Hepatocyte (in vitro differentiated cells): ENCODE data around the gene ALX4. TPM values are rescaled to one million over a fixed set of nuclear protein-coding genes. Genes with fewer than 3 reads are reported as not detected.

ENCODE experiments used
- DNase-seq: peaks from one replicate; pipeline ENCODE4 v3.0.0-alpha.2; 2016; ENCODE audit warnings: low spot score
- H2AFZ ChIP-seq: fragments of 200-600 bp; sonication (generic); 2 replicates; pipeline ENCODE4 v1.6.0; 2016; ENCODE audit warnings: antibody characterized with exemption, mild to moderate bottlenecking
- H3K27ac ChIP-seq: fragments of 200-600 bp; sonication (generic); 2 replicates; pipeline ENCODE4 v1.5.1; 2016; ENCODE audit warnings: mild to moderate bottlenecking
- H3K27me3 ChIP-seq: fragments of 200-600 bp; sonication (generic); 2 replicates; pipeline ENCODE4 v1.6.1; 2016
- H3K36me3 ChIP-seq: fragments of 200-600 bp; sonication (generic); replicated peaks from 2 replicates; pipeline ENCODE4 v1.5.1; 2016; ENCODE audit warnings: low read depth; ENCODE audit not compliant: insufficient read depth
- H3K4me1 ChIP-seq: fragments of 200-600 bp; sonication (generic); 2 replicates; pipeline ENCODE4 v1.5.1; 2016; ENCODE audit warnings: mild to moderate bottlenecking, moderate library complexity; ENCODE audit not compliant: insufficient read depth
- H3K4me2 ChIP-seq: fragments of 200-600 bp; sonication (generic); 2 replicates; pipeline ENCODE4 v1.6.0; 2016
- H3K4me3 ChIP-seq: fragments of 200-600 bp; sonication (generic); 2 replicates; pipeline ENCODE4 v1.5.1; 2016; ENCODE audit warnings: mild to moderate bottlenecking
- H3K79me2 ChIP-seq: fragments of 200-600 bp; sonication (generic); 2 replicates; pipeline ENCODE4 v1.6.0; 2017; ENCODE audit warnings: mild to moderate bottlenecking
- H3K9me2 ChIP-seq: fragments of 200-600 bp; sonication (generic); replicated peaks from 2 replicates; pipeline ENCODE4 v1.6.0; 2017; ENCODE audit warnings: mild to moderate bottlenecking; ENCODE audit not compliant: insufficient read depth
- H3K9me3 ChIP-seq: fragments of 200-600 bp; sonication (generic); 2 replicates; pipeline ENCODE4 v1.5.1; 2016; ENCODE audit warnings: low read depth, mild to moderate bottlenecking
- H4K20me1 ChIP-seq: fragments of 200-600 bp; sonication (generic); 2 replicates; pipeline ENCODE4 v1.6.0; 2016; ENCODE audit warnings: mild to moderate bottlenecking; ENCODE audit not compliant: insufficient read depth, poor library complexity, severe bottlenecking
- EZH2 ChIP-seq: fragments of 200-600 bp; sonication (generic); IDR thresholded peaks from 2 replicates; pipeline ENCODE4 v1.6.1; 2016; ENCODE audit warnings: antibody characterized with exemption, mild to moderate bottlenecking, borderline replicate concordance
- EZH2phosphoT487 ChIP-seq: fragments of 200-600 bp; sonication (generic); IDR thresholded peaks from one replicate; pipeline ENCODE4 v1.6.1; 2018; ENCODE audit warnings: antibody characterized with exemption, mild to moderate bottlenecking, low read depth, moderate library complexity; ENCODE audit not compliant: unreplicated experiment, severe bottlenecking
- WGBS: methylation state at CpG from one replicate; pipeline ENCODE4 v1.1.6; 2016; ENCODE audit warnings: low lambda C conversion rate; ENCODE audit errors: missing lambda C conversion rate; 5-methylcytosine and 5-hydroxymethylcytosine counted together
- polyA plus RNA-seq: library from polyadenylated mRNA; unstranded; fragments of >200 nt; fragmentation: Nextera tagmentation; extraction: Ambion mirVana; gene quantifications from 2 replicates; pipeline ENCODE4 v1.2.1, GENCODE V29; 2016
- total RNA-seq: library from RNA; depleted of rRNA; stranded (reverse); fragments of >200 nt; gene quantifications from 2 replicates; pipeline ENCODE4 v1.2.3, GENCODE V29; 2014
- TF ChIP-seq, protein P1 (sequence below): fragments of 200-600 bp; sonication (generic); IDR thresholded peaks from 2 replicates; pipeline ENCODE4 v1.5.1; 2016; ENCODE audit warnings: antibody characterized with exemption, mild to moderate bottlenecking; ENCODE audit not compliant: poor library complexity

Gene ALX4
- total and polyA plus RNA-seq, 2 experiments from 2014 or later, result 1.3 to 3.8 TPM

DNA sequence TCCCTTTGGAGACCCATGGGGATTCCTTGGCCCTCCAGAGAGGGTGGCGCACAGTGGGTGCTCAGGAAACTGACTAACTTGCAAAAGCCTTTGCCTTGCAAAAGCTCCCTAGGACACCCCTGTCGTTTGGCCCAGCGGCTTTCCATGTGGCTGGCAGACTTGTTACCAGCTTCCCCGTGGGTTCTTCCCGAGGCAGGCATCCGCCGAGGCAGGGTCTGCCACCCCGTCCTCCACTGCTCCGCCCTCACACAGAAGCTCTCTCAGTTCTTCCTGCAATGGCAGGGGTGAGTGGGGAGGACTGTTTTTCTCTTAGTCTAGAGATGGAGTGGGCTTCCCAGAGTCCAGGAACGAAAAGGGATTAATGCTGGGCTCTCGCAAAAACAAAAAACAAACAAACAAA, 23.0 kb downstream of the ALX4 start:
- no peak for DNase-seq
- no peaks in the 10 kb centered on the region for H3K79me2 ChIP-seq
- 78% methylated on average over 11 of the region's 11 CpGs for WGBS
- H3K9me3 ChIP-seq, result no peaks in the 10 kb centered on the region
- no peaks in the 10 kb centered on the region for H3K27me3 ChIP-seq
- H2AFZ ChIP-seq, result no peak overlapping the region
- TF ChIP-seq, protein P1, sequence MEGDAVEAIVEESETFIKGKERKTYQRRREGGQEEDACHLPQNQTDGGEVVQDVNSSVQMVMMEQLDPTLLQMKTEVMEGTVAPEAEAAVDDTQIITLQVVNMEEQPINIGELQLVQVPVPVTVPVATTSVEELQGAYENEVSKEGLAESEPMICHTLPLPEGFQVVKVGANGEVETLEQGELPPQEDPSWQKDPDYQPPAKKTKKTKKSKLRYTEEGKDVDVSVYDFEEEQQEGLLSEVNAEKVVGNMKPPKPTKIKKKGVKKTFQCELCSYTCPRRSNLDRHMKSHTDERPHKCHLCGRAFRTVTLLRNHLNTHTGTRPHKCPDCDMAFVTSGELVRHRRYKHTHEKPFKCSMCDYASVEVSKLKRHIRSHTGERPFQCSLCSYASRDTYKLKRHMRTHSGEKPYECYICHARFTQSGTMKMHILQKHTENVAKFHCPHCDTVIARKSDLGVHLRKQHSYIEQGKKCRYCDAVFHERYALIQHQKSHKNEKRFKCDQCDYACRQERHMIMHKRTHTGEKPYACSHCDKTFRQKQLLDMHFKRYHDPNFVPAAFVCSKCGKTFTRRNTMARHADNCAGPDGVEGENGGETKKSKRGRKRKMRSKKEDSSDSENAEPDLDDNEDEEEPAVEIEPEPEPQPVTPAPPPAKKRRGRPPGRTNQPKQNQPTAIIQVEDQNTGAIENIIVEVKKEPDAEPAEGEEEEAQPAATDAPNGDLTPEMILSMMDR, result no peak
- TF ChIP-seq EZH2phosphoT487 (no peak), EZH2 (no peak)
- H3K4me3 ChIP-seq, result no peak overlapping the region
- no peak overlapping the region for H3K4me2 ChIP-seq
- H3K4me1 ChIP-seq, result no peaks in the 10 kb centered on the region
- no peaks in the 10 kb centered on the region for H4K20me1 ChIP-seq
- no peaks in the 10 kb centered on the region for H3K9me2 ChIP-seq
- no peak overlapping the region for H3K27ac ChIP-seq
- H3K36me3 ChIP-seq, result no peaks in the 10 kb centered on the region

DNA sequence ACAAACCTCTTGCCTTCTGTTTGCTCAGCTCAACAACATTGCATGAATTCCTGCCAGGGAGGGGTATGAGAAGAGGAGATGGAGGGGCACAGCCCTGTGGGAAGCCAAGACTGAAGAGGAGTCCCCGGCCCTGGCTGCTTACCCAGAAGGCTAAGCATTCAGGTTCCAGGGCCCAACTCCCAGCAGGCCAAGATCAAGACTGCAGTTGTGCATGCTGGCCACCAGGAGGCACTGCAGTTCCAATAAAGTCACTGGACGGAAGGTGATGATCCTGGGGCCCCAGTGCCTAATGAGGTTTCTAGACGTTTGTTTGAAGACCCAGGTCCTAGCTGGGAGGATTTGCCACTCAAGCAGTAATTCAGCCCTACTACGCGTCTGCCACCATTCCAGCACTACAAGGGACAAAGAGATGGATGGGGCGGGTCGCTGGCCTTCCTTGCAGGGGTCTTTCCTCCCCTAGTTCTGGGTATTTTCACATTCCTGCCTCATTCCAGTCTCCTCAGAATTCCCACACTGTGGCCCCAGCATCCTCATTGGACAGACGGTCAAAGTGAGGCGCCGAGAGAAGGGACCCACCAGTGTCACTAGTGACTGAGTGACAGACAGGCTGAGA, 23.6 kb downstream of the ALX4 start:
- Histone ChIP-seq H3K79me2 (no peaks in the 10 kb centered on the region), H4K20me1 (no peaks in the 10 kb centered on the region), H3K4me2 (no peak overlapping the region), H3K27me3 (no peaks in the 10 kb centered on the region), H3K4me1 (no peaks in the 10 kb centered on the region), H2AFZ (no peak overlapping the region), H3K27ac (no peak overlapping the region), H3K4me3 (no peak overlapping the region), H3K36me3 (no peaks in the 10 kb centered on the region), H3K9me2 (no peaks in the 10 kb centered on the region), H3K9me3 (no peaks in the 10 kb centered on the region)
- 73% methylated on average over 10 of the region's 10 CpGs for WGBS
- TF ChIP-seq, protein P1, result peak; percentile 87
- TF ChIP-seq EZH2 (no peak), EZH2phosphoT487 (no peak)
- DNase-seq, result peak; percentile 69

DNA sequence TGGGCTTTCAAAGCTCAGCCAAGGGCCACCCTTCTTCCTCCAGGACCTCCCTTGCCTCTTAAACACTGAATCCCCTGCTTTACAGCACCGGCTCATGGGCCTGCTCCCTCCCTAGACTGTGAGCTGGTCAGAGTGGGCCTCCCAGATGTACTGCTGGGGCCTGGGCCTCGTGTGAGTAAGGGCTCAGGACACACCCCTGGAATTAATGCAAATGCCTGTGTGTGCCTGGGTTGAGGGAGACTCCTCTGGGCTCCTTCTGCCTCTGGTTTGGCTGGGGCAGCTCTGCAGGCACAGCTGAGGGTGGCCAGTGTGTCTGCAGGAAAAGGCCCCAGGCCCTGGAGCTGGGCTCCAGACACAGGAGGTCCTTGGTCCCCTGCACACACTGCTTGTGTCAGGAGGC, 24.2 kb downstream of the ALX4 start:
- Histone ChIP-seq H3K4me1 (no peaks in the 10 kb centered on the region), H3K4me2 (no peak overlapping the region), H3K9me3 (no peaks in the 10 kb centered on the region), H3K27me3 (no peaks in the 10 kb centered on the region), H4K20me1 (no peaks in the 10 kb centered on the region), H3K79me2 (no peaks in the 10 kb centered on the region), H3K4me3 (no peak overlapping the region), H2AFZ (no peak overlapping the region), H3K9me2 (no peaks in the 10 kb centered on the region), H3K27ac (no peak overlapping the region), H3K36me3 (no peaks in the 10 kb centered on the region)
- no peak for DNase-seq
- WGBS, result 34% methylated on average over 2 of the region's 2 CpGs
- TF ChIP-seq, protein P1, result no peak
- TF ChIP-seq EZH2phosphoT487 (no peak), EZH2 (no peak)

- no peak for DNase-seq
Measured at GRCh38 chr11:44282620-44283019, 27.3 kb downstream of the ALX4 start.

More at GRCh38 chr11:44282620-44283019, 27.3 kb downstream of the ALX4 start:
- H4K20me1 ChIP-seq, result no peaks in the 10 kb centered on the region
- no peak overlapping the region for H3K27ac ChIP-seq
- H3K36me3 ChIP-seq, result no peaks in the 10 kb centered on the region
- no peak overlapping the region for H3K4me3 ChIP-seq
- no peak overlapping the region for H3K4me2 ChIP-seq
- WGBS, result 83% methylated on average over 5 of the region's 5 CpGs
- no peaks in the 10 kb centered on the region for H3K4me1 ChIP-seq
- H3K79me2 ChIP-seq, result no peaks in the 10 kb centered on the region
- no peaks in the 10 kb centered on the region for H3K9me2 ChIP-seq
- TF ChIP-seq EZH2phosphoT487 (no peak), EZH2 (no peak)
- TF ChIP-seq, protein P1, result no peak
- H3K9me3 ChIP-seq, result no peaks in the 10 kb centered on the region
- H2AFZ ChIP-seq, result no peak overlapping the region
- H3K27me3 ChIP-seq, result no peaks in the 10 kb centered on the region
